ENCODE results near the gene TDRD15. TPM values are rescaled to one million over a fixed set of nuclear protein-coding genes. Genes with fewer than 3 reads are reported as not detected.
"Not testable (repeated sequence)": the region's sequence is repeated elsewhere in the genome, so short reads cannot be mapped to it uniquely, and the experiment has no call there.

Gene TDRD15
- total and polyA plus RNA-seq, 2 experiments from 2014 or later, result not detected

DNA sequence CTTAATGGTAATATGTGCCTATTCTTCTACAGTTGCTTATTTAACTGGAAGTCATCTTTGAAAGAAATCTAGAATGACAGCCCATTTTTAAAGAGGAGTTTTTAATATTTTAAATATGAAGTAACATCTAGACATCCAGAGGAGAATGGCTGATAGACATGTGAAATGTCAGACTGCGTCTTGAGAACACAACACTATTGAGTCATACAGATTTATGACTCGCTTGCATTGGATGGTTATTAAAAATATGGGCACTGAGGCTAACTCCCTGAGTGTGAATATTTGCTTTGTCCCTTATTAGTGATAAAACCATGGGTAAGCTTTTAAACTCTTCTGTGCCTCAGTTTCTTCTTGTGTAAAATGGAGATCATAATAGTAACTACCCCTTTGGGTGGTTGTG, 22.9 kb downstream of the TDRD15 start:
- Histone ChIP-seq H3K4me1 (ENCODE audit: low read depth) (no peaks in the 10 kb centered on the region), H3K27me3 (peaks cover 3% of the 10 kb centered on the region)

DNA sequence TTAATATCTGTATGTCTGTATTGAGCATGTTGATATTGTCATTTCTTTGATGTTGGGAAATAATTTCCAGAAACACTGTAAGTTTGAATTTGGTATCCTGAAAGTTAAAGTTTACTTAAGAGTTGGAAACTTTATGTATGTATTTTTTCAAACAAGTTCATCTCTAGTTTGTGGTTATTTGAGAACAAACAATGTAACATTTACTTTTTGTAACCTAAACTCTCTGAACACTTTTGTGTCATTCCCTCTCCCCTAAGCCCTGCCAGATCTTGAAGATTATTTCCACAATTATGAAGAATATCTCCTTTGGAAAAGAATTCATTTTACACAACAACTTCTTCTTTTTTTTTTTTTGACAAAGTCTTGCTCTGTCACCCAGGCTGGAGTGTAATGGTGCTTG, 24.9 kb downstream of the TDRD15 start:
- no peak for DNase-seq (ENCODE audit: low read depth in 1 of 2, low spot score in 1 of 2)
- TF ChIP-seq, protein P1, sequence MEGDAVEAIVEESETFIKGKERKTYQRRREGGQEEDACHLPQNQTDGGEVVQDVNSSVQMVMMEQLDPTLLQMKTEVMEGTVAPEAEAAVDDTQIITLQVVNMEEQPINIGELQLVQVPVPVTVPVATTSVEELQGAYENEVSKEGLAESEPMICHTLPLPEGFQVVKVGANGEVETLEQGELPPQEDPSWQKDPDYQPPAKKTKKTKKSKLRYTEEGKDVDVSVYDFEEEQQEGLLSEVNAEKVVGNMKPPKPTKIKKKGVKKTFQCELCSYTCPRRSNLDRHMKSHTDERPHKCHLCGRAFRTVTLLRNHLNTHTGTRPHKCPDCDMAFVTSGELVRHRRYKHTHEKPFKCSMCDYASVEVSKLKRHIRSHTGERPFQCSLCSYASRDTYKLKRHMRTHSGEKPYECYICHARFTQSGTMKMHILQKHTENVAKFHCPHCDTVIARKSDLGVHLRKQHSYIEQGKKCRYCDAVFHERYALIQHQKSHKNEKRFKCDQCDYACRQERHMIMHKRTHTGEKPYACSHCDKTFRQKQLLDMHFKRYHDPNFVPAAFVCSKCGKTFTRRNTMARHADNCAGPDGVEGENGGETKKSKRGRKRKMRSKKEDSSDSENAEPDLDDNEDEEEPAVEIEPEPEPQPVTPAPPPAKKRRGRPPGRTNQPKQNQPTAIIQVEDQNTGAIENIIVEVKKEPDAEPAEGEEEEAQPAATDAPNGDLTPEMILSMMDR (IDR thresholded peaks at IDR 0.05; ENCODE audit: low read depth, low read length), result no peak
- no peak overlapping the region for H3K27ac ChIP-seq

More for the DNA sequence above, 22.9 kb downstream of the TDRD15 start:
- no peak overlapping the region for H3K4me3 ChIP-seq
- H3K9me3 ChIP-seq (ENCODE audit: low read depth), result no peaks in the 10 kb centered on the region
- DNase-seq (ENCODE audit: low read depth in 1 of 2, low spot score in 1 of 2), result no peak
- no peak overlapping the region for H3K27ac ChIP-seq
- H3K36me3 ChIP-seq, result no peaks in the 10 kb centered on the region
- TF ChIP-seq, protein P1 (IDR thresholded peaks at IDR 0.05; ENCODE audit: low read depth, low read length), result no peak

DNA sequence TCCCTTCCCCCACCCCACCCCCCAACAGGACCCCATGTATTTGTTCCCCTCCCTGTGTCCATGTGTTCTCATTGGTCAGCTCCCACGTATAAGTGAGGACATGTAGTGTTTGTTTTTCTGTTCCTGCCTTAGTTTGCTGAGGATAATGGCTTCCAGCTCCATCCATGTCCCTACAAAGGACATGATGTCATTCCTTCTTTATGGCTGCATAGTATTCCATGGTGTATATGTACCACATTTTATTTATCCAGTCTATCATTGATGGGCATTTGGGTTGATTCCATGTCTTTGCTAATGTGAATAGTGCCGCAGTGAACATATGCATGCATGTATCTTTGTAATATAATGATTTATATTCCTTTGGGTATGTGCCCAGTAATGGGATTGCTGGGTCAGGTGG, 27.5 kb downstream of the TDRD15 start:
- H3K4me1 ChIP-seq (ENCODE audit: low read depth); H3K36me3 ChIP-seq; H3K9me3 ChIP-seq (ENCODE audit: low read depth); H3K4me3 ChIP-seq; DNase-seq (ENCODE audit: low read depth in 1 of 2, low spot score in 1 of 2); H3K27ac ChIP-seq; H3K27me3 ChIP-seq: not testable (repeated sequence)

More for the DNA sequence above, 24.9 kb downstream of the TDRD15 start:
- peaks cover 3% of the 10 kb centered on the region for H3K27me3 ChIP-seq
- H3K4me3 ChIP-seq, result no peak overlapping the region
- no peaks in the 10 kb centered on the region for H3K9me3 ChIP-seq (ENCODE audit: low read depth)
- H3K4me1 ChIP-seq (ENCODE audit: low read depth), result no peaks in the 10 kb centered on the region
- no peaks in the 10 kb centered on the region for H3K36me3 ChIP-seq

DNA sequence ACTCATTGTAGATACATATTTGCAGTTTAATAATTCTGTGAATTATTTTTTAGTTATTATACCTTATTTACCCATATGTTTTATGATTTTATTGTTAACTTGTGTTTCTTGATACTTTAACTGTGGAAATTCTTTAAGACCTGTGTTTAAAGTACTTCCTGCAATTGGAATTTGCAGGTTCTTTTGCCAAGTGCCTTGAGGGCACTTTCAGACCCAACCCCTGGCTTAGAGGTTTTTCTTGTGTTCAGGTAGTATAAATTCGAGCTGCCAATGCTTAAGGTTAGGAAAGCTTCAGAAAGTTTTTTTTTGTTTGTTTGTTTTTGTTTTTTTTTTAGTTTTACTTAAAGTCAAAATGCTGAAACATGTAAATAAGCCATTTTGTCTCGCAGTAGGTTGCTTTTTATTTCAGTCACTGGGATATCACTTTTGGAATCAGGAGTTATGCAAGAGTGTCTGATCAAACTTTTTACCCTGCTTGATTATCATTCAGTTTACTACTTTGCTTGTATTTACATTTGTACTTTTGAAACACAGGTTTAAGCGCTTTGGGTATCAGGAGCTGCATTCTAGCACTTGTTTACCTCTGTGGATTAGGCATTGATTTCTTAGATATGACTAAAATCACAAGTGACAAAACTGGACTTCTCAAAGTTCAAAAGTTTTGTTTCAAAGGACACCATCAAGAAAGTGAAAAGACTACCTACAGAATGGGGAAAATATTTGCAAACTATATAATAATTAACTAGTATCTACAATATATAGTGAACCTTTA, 31.8 kb downstream of the TDRD15 start:
- H3K9me3 ChIP-seq (ENCODE audit: low read depth), result no peaks in the 10 kb centered on the region
- no peak for DNase-seq (ENCODE audit: low read depth in 1 of 2, low spot score in 1 of 2)
- no peaks in the 10 kb centered on the region for H3K36me3 ChIP-seq
- no peaks in the 10 kb centered on the region for H3K27me3 ChIP-seq
- no peak overlapping the region for H3K27ac ChIP-seq
- no peak overlapping the region for H3K4me3 ChIP-seq
- TF ChIP-seq, protein P1 (IDR thresholded peaks at IDR 0.05; ENCODE audit: low read depth, low read length), result no peak
- H3K4me1 ChIP-seq (ENCODE audit: low read depth), result no peaks in the 10 kb centered on the region

DNA sequence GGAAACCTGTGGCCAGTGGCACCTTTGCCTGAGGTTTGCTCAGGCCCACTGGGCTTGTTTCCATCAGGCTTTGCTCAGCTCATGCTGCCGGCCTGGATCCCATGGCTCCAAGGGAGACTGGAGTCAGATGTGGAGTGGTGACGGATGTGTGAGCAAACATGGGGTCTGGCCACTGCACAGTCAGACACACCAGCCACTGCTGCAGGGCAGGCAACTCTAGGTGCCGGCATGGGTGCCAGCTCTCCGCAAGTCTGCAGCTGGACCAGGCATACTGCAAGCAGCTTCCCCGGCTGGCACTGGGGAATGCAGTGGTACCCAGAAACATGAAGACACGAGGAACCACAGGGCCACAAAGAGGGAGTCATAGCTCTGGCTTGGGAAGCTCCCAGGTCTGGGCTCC, 37.4 kb downstream of the TDRD15 start:
- Histone ChIP-seq H3K9me3 (ENCODE audit: low read depth) (no peaks in the 10 kb centered on the region), H3K4me1 (ENCODE audit: low read depth) (no peaks in the 10 kb centered on the region), H3K27me3 (no peaks in the 10 kb centered on the region), H3K4me3 (no peak overlapping the region), H3K27ac (no peak overlapping the region), H3K36me3 (no peaks in the 10 kb centered on the region)
- TF ChIP-seq, protein P1 (IDR thresholded peaks at IDR 0.05; ENCODE audit: low read depth, low read length), result no peak
- no peak for DNase-seq (ENCODE audit: low read depth in 1 of 2, low spot score in 1 of 2)

DNA sequence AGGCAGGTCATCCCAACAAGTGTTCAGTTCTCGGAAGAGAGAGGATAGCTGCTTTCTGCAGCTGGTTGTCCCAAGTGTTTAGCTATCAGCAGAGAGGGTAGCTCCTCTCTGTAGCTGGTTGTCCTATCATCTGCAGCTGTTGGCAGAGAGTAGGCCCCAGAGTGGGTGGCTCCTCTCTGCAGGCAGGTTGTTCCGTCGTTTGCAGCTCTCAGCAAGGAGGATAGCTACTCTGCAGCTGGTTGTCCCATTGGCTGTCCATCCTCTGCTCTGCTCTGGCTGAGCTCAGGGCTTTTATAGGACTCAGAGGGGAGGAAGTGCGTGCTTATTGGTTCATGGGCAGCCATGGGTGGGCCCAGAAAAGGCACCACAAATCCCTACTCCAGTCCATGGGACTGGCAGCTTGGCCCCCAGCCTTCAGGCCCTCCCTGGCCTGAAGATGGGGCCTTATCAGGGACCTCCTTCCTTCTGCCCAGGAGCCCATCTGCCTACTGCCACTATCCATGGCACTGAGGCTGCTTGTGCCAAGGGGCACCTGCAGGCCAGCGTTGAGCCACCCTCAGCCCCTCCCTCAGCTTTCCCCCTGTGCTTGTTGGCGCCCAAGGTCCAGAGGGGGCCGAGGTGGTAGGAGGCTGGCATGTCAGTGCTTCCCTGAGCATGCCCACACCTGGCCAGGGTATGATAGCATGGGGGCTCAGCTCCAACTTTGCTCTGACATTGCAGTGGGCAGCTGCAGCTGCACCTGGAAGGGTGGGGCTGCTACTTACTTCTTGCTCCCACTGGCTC, 38.3 kb downstream of the TDRD15 start:
- no peak overlapping the region for H3K27ac ChIP-seq
- no peaks in the 10 kb centered on the region for H3K27me3 ChIP-seq
- H3K36me3 ChIP-seq, result no peaks in the 10 kb centered on the region
- TF ChIP-seq, protein P1 (IDR thresholded peaks at IDR 0.05; ENCODE audit: low read depth, low read length), result no peak
- no peak overlapping the region for H3K4me3 ChIP-seq
- no peak for DNase-seq (ENCODE audit: low read depth in 1 of 2, low spot score in 1 of 2)
- no peaks in the 10 kb centered on the region for H3K4me1 ChIP-seq (ENCODE audit: low read depth)
- H3K9me3 ChIP-seq (ENCODE audit: low read depth), result no peaks in the 10 kb centered on the region
